ENCODE measurements around the gene CYP4F2. TPM values are rescaled to one million over a fixed set of nuclear protein-coding genes. Genes with fewer than 3 reads are reported as not detected.

Gene CYP4F2
- polyA plus RNA-seq, 1 donor (not counting 4 experiments of a cell fraction or from before 2014, with no cell fraction given): 0.13 TPM

GRCh38 chr19:15828121-15828610, 69.7 kb downstream of the CYP4F2 start:
- H3K36me3 ChIP-seq (ENCODE audit: control insufficient read depth in 2 of 2, extremely low read depth in 1 of 2, insufficient read depth in 2 of 2, low read length in 2 of 2): no peaks in the 10 kb centered on the region
- no peaks in the 10 kb centered on the region for H3K9me1 ChIP-seq (ENCODE audit: control insufficient read depth, extremely low read depth, insufficient read depth, low read length)
- FAIRE-seq (peak; percentile 32), DNase-seq (ENCODE audit: low read depth, low spot score) (no peak)
- peak overlapping the region; percentile 19 for H3K4me2 ChIP-seq (ENCODE audit: control insufficient read depth, extremely low read depth, insufficient read depth, low read depth, low read length)
- H3K4me1 ChIP-seq (ENCODE audit: control insufficient read depth, extremely low read depth, insufficient read depth, low read length): peaks cover 18% of the 10 kb centered on the region
- no peaks in the 10 kb centered on the region for H3K27me3 ChIP-seq (ENCODE audit: control insufficient read depth, extremely low read depth, insufficient read depth, low read length)
- no peaks in the 10 kb centered on the region for H4K20me1 ChIP-seq (ENCODE audit: control insufficient read depth, extremely low read depth, insufficient read depth, low read length)
- TF ChIP-seq EZH2 (IDR thresholded peaks at IDR 0.05; ENCODE audit: low read length) (no peak), CTCF (optimal IDR thresholded peaks at IDR 0.05 in 1 of 3, IDR thresholded peaks at IDR 0.05 in 1 of 3, conservative IDR thresholded peaks at IDR 0.05 in 1 of 3; ENCODE audit: extremely low read depth in 1 of 3, insufficient read depth in 2 of 3, low read length in 3 of 3) (no peak)
- no peaks in the 10 kb centered on the region for H3K9me3 ChIP-seq (ENCODE audit: control insufficient read depth, low read depth, low read length)
- H3K79me2 ChIP-seq (ENCODE audit: control insufficient read depth, insufficient read depth, low read length): no peaks in the 10 kb centered on the region
- H3K9ac ChIP-seq (ENCODE audit: control insufficient read depth, extremely low read depth, insufficient read depth, low read length): peak overlapping the region; percentile 40
- peak overlapping the region; percentile 75 for H3K27ac ChIP-seq (ENCODE audit: control insufficient read depth, insufficient read depth, low read length)
- peak overlapping the region in 1 of 3 experiments; percentile 18 for H3K4me3 ChIP-seq (ENCODE audit: control insufficient read depth in 2 of 3, extremely low read depth in 1 of 3, insufficient read depth in 2 of 3, low read depth in 1 of 3, low read length in 3 of 3)
- peak overlapping the region; percentile 77 for H2AFZ ChIP-seq (ENCODE audit: control insufficient read depth, low read length)
- dilution Hi-C loops (cut with MboI; ENCODE audit: extremely low pct_ligation_motif_present, low sequenced_read_pairs): no loop called here

Small RNA genes within 50 kb of the gene (small RNA-seq; reads per million reads assigned to genes)
- gene CYP4F36P (ENCODE audit: insufficient read length in 3 of 3, low read depth in 3 of 3, low replicate concordance in 1 of 3): 0 to 0.25 (median 0) reads per million in 3 experiments

Other genes starting within 250 kb of the CYP4F2 start
- 0.85 to 2.0 TPM (median 1.9 TPM) in 3 replicates for gene CYP4F12, start 225.0 kb downstream of the CYP4F2 start, polyA plus RNA-seq
- not detected in 3 replicates for gene OR10H2, start 170.1 kb downstream of the CYP4F2 start, polyA plus RNA-seq
- gene OR10H3, start 160.1 kb downstream of the CYP4F2 start, polyA plus RNA-seq: not detected in 3 replicates
- not detected in 3 replicates for gene OR10H5, start 110.4 kb downstream of the CYP4F2 start, polyA plus RNA-seq
- not detected in 3 replicates for gene OR10H1, start 82.4 kb downstream of the CYP4F2 start, polyA plus RNA-seq
- gene CYP4F11, start 36.5 kb upstream of the CYP4F2 start, polyA plus RNA-seq: 2.4 to 3.6 TPM (median 3.1 TPM) in 3 replicates
- not detected in 3 replicates for gene OR10H4, start 50.9 kb upstream of the CYP4F2 start, polyA plus RNA-seq
- 489 to 646 TPM (median 581 TPM) in 3 replicates for gene TPM4, start 178.4 kb upstream of the CYP4F2 start, polyA plus RNA-seq
- gene RAB8A, start 213.8 kb upstream of the CYP4F2 start, polyA plus RNA-seq: 64.4 to 116 TPM (median 95.1 TPM) in 3 replicates
- gene HSH2D, start 245.6 kb upstream of the CYP4F2 start, polyA plus RNA-seq: 0.90 to 1.9 TPM (median 1.1 TPM) in 3 replicates

Data from keratinocyte (primary cell).